ENCODE results near the gene EYA3. TPM values are rescaled to one million over a fixed set of nuclear protein-coding genes. Genes with fewer than 3 reads are reported as not detected.

EYA3 gene
- total RNA-seq, 4 donors from 2014 or later = 8.4 to 14.5 (median 9.6) TPM

GRCh38 chr1:28037946-28038345 lies 50.5 kb downstream of the EYA3 start:
- Histone ChIP-seq H3K4me3 (no peak overlapping the region), H3K27ac (no peak overlapping the region), H3K27me3 (no peaks in the 10 kb centered on the region), H3K9me3 (no peaks in the 10 kb centered on the region), H3K4me1 (no peaks in the 10 kb centered on the region), H3K36me3 (peaks cover 0 to 77% of the 10 kb centered on the region in 2 donors)
- no peak for TF ChIP-seq CTCF (IDR thresholded peaks at IDR 0.05)
- TF ChIP-seq POLR2AphosphoS5 (IDR thresholded peaks at IDR 0.05) = no peak
- TF ChIP-seq EP300 (IDR thresholded peaks at IDR 0.05) = no peak
- TF ChIP-seq POLR2A (IDR thresholded peaks at IDR 0.05) = no peak
- WGBS, 2 donors (ENCODE audit: low coverage in 1 of 2) = 94 to 100% methylated on average over 1 to 8 of the region's 8 CpGs
- ATAC-seq = no peak

GRCh38 chr1:28037206-28037605 lies 51.2 kb downstream of the EYA3 start:
- TF ChIP-seq CTCF (IDR thresholded peaks at IDR 0.05) = no peak
- no peak overlapping the region for H3K4me3 ChIP-seq
- no peak for ATAC-seq
- no peak overlapping the region for H3K27ac ChIP-seq
- peaks cover 0 to 72% of the 10 kb centered on the region in 2 donors for H3K36me3 ChIP-seq
- no peaks in the 10 kb centered on the region for H3K4me1 ChIP-seq
- no peaks in the 10 kb centered on the region for H3K9me3 ChIP-seq
- H3K27me3 ChIP-seq = no peaks in the 10 kb centered on the region

GRCh38 chr1:28036431-28036830 lies 52.0 kb downstream of the EYA3 start:
- H3K27me3 ChIP-seq = no peaks in the 10 kb centered on the region
- 100% methylated on average over 1 of the region's 2 CpGs; no CpG with 5 or more reads in 1 of the 2 donors for WGBS, 2 donors (ENCODE audit: low coverage in 1 of 2)
- no peak overlapping the region for H3K4me3 ChIP-seq
- peaks cover 0 to 65% of the 10 kb centered on the region in 2 donors for H3K36me3 ChIP-seq
- ATAC-seq = no peak
- TF ChIP-seq POLR2AphosphoS5 (IDR thresholded peaks at IDR 0.05) = no peak
- TF ChIP-seq CTCF (IDR thresholded peaks at IDR 0.05) = no peak
- TF ChIP-seq EP300 (IDR thresholded peaks at IDR 0.05) = no peak
- no peak for TF ChIP-seq POLR2A (IDR thresholded peaks at IDR 0.05)
- H3K9me3 ChIP-seq = no peaks in the 10 kb centered on the region
- no peaks in the 10 kb centered on the region for H3K4me1 ChIP-seq
- H3K27ac ChIP-seq = no peak overlapping the region

GRCh38 chr1:28035420-28035819 lies 53.0 kb downstream of the EYA3 start:
- Histone ChIP-seq H3K36me3 (peaks cover 0 to 55% of the 10 kb centered on the region in 2 donors), H3K27me3 (no peaks in the 10 kb centered on the region), H3K27ac (no peak overlapping the region), H3K9me3 (no peaks in the 10 kb centered on the region), H3K4me3 (no peak overlapping the region), H3K4me1 (no peaks in the 10 kb centered on the region)
- WGBS, 2 donors (ENCODE audit: low coverage in 1 of 2) = 63 to 76% methylated on average over 4 of the region's 4 CpGs
- ATAC-seq = no peak
- no peak for TF ChIP-seq CTCF (IDR thresholded peaks at IDR 0.05)
- TF ChIP-seq EP300 (IDR thresholded peaks at IDR 0.05) = no peak
- TF ChIP-seq POLR2AphosphoS5 (IDR thresholded peaks at IDR 0.05) = no peak
- no peak for TF ChIP-seq POLR2A (IDR thresholded peaks at IDR 0.05)

- Histone ChIP-seq H3K4me3 (no peak overlapping the region), H3K36me3 (peaks cover 0 to 25% of the 10 kb centered on the region in 2 donors), H3K27ac (no peak overlapping the region), H3K27me3 (no peaks in the 10 kb centered on the region), H3K4me1 (peaks cover 0 to 8% (median 0%) of the 10 kb centered on the region in 3 donors), H3K9me3 (no peaks in the 10 kb centered on the region)
- no peak for TF ChIP-seq EP300 (IDR thresholded peaks at IDR 0.05)
- no peak for TF ChIP-seq POLR2AphosphoS5 (IDR thresholded peaks at IDR 0.05)
- no peak for TF ChIP-seq POLR2A (IDR thresholded peaks at IDR 0.05)
- no peak for TF ChIP-seq CTCF (IDR thresholded peaks at IDR 0.05)
- no peak for ATAC-seq
These were observed 56.1 kb downstream of the EYA3 start for GRCh38 chr1:28032281-28032680.

Data from gastroesophageal sphincter (tissue), 4 donors.